ENCODE measurements around the gene ZNF764.

The ZNF764 gene

DNA sequence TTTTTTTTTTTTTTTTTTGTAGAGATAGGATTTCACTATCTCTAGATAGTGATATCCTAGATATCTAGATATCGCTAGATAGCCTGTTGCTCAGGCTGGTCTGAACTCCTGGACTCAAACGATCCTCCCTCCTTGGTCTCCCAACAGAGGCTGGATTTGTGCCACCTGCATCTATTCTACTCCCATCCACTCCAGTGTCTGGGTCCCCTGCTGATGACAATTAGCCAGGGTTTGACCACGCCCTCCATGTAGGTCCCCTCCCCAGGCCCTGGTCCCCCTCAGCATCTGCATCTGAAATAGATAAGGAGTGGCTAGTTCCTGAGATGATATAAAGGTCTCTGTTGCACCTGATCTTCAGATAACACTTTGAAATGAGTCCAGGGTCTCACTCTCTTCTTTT lies 11.1 kb upstream of the ZNF764 start:
- TF ChIP-seq, protein P1, sequence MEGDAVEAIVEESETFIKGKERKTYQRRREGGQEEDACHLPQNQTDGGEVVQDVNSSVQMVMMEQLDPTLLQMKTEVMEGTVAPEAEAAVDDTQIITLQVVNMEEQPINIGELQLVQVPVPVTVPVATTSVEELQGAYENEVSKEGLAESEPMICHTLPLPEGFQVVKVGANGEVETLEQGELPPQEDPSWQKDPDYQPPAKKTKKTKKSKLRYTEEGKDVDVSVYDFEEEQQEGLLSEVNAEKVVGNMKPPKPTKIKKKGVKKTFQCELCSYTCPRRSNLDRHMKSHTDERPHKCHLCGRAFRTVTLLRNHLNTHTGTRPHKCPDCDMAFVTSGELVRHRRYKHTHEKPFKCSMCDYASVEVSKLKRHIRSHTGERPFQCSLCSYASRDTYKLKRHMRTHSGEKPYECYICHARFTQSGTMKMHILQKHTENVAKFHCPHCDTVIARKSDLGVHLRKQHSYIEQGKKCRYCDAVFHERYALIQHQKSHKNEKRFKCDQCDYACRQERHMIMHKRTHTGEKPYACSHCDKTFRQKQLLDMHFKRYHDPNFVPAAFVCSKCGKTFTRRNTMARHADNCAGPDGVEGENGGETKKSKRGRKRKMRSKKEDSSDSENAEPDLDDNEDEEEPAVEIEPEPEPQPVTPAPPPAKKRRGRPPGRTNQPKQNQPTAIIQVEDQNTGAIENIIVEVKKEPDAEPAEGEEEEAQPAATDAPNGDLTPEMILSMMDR (conservative IDR thresholded peaks at IDR 0.05), result no peak
- TF ChIP-seq ZFX (IDR thresholded peaks at IDR 0.05), result no peak
- H3K27ac ChIP-seq, result no peak overlapping the region

DNA sequence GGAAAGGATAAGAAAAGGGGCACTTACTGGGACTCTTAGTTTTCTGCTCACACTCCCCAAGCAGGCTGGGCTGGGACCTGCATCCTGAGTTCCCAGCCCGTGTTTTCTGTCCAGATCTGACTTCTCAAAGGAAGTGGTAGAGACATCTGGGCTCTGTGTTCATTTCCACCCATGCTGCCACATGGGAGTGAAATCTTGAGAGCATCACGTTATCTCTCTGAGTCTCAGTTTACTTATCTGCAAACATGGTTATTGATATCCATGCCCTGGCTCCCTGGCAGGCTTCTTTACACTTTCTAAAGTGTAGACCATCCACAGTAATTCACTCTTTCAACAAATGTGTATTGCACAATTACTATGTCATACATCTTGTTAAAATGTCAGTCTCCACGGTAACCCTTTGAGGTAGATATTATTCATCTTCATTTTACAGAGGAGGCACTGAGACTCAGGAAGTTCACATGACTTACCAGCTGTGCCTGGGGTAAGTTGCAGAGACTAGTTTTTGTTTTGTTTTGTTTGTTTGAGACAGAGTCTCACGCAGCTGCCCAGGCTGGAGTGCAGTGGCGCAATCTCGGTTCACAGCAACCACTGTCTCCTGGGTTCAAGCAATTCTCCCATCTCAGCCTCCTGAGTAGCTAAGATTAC lies 9.9 kb upstream of the ZNF764 start:
- TF ChIP-seq ZFX (IDR thresholded peaks at IDR 0.05), result no peak
- TF ChIP-seq, protein P1 (conservative IDR thresholded peaks at IDR 0.05), result no peak
- no peak overlapping the region for H3K27ac ChIP-seq

DNA sequence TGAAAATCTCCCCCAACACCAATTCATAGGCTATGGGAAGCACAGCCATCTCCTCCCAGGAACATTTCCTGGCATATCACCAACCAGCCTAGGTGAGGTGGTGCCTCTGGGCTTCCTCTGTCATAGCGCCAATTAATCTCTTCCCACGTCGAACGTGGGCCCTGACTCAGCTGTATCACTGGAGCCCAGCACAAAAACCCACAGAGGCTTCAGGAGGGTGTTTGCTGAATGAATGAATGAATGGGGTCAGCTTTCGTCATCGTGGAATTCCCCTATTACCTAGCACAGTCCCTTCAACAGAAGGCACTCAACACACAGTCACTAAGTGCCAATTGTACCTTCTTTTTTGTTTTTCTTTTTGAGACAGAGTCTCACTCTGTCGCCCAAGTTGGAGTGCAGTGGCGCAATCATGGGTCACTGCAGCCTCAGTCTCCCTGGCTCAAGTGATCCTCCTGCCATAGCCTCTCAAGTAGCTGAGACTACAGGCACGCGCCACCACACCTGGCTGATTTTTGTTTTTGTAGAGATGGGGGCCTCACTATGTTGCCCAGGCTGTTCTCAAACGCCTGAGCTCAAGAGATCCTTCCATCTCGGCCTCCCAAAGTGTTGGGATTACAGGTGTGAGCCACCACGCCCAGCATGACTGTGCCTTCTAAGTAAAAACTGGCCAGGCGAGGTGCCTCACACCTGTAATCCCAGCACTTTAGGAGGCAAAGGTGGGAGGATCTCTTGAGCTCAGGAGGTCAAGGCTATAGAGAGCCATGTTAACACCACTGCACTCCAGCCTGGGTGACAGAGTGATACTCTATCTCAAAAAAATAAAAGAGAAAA lies 9.2 kb upstream of the ZNF764 start:
- TF ChIP-seq, protein P1 (conservative IDR thresholded peaks at IDR 0.05), result no peak
- no peak for TF ChIP-seq ZFX (IDR thresholded peaks at IDR 0.05)
- H3K27ac ChIP-seq, result no peak overlapping the region

DNA sequence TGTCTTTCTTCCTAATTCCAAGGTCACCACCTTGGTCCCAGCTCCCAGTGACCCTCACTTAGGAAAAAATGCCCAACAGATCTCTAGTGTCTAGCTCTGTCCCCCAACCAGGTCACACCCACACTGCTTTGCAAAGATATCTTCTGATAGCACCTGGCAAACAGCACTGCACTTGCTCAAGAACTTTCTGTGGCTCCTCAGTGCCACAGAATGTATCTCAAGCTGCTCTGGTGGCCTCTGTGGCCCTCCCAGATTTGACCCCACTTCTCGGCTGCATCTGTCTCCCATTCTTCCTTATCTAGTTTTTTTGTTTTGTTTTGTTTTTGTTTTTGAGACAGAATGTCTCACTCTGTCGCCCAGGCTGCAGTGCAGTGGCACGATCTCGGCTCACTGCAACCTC lies 8.4 kb upstream of the ZNF764 start:
- TF ChIP-seq, protein P1 (conservative IDR thresholded peaks at IDR 0.05), result no peak
- TF ChIP-seq ZFX (IDR thresholded peaks at IDR 0.05), result no peak
- no peak overlapping the region for H3K27ac ChIP-seq

DNA sequence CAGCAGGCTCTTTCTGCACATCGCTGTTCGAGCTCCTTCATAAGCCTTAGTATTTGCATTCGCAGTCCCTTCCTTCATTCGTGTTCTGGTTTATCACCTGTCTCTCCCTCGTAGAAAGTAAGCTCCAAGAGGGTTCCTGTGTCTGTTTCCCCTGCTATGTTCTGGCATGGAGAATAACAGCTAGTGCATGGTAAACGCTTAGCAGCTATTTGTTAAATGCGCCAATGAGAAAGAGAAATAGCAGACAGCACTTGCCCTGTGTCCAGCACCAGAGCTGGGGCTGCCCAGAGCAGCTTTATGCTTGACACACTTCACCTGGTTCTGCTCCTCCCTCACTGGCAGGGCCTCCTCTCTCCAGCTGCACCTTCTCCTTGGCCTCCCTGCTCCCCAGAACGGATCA lies 7.8 kb upstream of the ZNF764 start:
- TF ChIP-seq, protein P1 (conservative IDR thresholded peaks at IDR 0.05), result no peak
- TF ChIP-seq ZFX (IDR thresholded peaks at IDR 0.05), result no peak
- no peak overlapping the region for H3K27ac ChIP-seq

DNA sequence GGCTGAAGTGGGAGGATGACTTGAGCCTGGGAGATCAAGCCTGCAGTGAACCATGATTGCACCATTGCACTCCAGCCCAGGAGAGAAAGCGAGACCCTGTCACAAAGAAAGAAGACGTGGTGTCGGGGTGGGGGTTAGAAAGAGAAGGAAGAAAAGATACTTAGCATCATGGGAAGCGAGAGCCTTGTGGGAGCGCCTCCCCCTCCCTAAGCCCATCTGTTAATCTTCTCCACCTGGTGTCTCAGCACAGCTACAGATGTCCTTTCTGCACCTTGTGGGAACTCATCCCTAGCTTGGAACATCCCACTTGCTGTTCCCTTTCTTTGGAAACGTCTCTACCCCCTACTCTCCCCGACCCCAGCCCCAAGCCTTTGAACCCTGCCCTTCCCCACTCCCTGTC lies 7.4 kb upstream of the ZNF764 start:
- TF ChIP-seq ZFX (IDR thresholded peaks at IDR 0.05), result no peak
- TF ChIP-seq, protein P1 (conservative IDR thresholded peaks at IDR 0.05), result no peak
- H3K27ac ChIP-seq, result no peak overlapping the region

DNA sequence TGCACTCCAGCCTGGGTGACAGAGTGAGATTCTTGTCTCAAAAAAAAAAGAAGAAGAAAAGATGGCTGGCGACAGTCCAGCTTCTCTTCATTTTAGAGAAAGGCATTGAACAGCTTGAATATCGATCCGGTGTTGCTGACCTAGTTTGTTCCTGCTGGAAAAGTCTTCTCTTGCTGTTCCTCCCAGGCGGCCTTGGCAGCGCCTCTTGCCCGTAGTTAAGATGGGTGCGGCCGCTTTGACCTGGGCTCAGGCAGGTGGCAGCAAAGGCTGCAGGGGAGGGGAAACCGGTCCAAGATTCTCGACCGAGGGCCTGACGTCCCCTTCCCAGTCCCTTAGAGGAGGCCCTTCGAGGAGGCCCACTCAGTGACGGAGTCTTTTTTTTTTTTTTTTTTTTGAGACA lies 3.8 kb upstream of the ZNF764 start:
- no peak overlapping the region for H3K27ac ChIP-seq

More for the DNA sequence above, 3.8 kb upstream of the ZNF764 start:
- no peak for TF ChIP-seq ZFX (IDR thresholded peaks at IDR 0.05)
- TF ChIP-seq, protein P1 (conservative IDR thresholded peaks at IDR 0.05), result no peak

Data from C4-2B (cell line).